Fibroblast of the aortic adventitia (primary cell): ENCODE results near the gene MAP6D1. TPM values are rescaled to one million over a fixed set of nuclear protein-coding genes. Genes with fewer than 3 reads are reported as not detected.
A peak's percentile ranks its signal among the peaks of the same experiment; 100 is the strongest.

ENCODE experiments used
- DNase-seq: peaks from one replicate; pipeline ENCODE4 v3.0.0-alpha.2; 2010; ENCODE audit warnings: low read depth
- H3K4me3 ChIP-seq: 2 replicates; pipeline ENCODE4 v1.5.1; 2011; ENCODE audit warnings: low read depth, mild to moderate bottlenecking, control low read depth, low read length, moderate library complexity
- total RNA-seq: library from RNA; depleted of rRNA; stranded (reverse); fragments of >200 nt; gene quantifications from 2 replicates; pipeline ENCODE4 v1.2.3, GENCODE V29; 2012; ENCODE audit warnings: low replicate concordance
- TF ChIP-seq, protein P1 (sequence below): IDR thresholded peaks from 2 replicates; pipeline ENCODE4 v1.5.1; 2011; ENCODE audit warnings: mild to moderate bottlenecking, low read length, control low read depth, inconsistent platforms; ENCODE audit not compliant: insufficient read depth

MAP6D1 gene
- total RNA-seq, 1 donor: 1.4 TPM

DNA sequence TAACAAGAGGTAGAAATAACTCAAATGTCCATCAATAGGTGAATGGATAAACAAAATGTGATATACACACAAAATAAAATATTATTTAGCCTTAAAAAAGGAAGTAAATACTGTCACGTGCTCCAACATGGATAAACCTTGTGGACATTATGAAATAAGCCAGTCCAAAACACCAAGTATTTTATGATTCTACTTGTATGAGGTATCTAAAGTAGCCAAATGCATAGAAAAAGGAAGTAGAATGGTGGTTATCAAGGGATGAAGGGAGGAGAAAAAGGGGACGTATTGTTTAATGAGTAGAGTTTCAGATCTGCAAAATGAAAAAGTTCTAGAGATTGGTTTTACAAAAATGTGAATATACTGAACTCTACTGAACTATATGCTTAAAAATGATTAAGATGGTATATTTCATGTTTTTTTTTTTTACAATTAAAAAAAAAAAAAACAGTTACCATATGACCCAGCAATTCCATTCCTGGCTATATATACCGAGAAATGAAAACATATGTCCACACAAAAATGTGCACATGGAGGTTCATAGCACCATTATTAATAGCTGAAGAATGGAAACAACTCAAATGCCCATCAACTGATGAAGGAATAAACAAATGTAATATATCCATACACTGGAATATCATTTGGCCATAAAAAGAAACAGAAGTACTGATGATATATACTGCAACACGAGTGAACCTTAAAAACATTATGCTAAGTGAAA, 29.1 kb upstream of the MAP6D1 start:
- DNase-seq: no peak
- H3K4me3 ChIP-seq: no peak overlapping the region
- TF ChIP-seq, protein P1, sequence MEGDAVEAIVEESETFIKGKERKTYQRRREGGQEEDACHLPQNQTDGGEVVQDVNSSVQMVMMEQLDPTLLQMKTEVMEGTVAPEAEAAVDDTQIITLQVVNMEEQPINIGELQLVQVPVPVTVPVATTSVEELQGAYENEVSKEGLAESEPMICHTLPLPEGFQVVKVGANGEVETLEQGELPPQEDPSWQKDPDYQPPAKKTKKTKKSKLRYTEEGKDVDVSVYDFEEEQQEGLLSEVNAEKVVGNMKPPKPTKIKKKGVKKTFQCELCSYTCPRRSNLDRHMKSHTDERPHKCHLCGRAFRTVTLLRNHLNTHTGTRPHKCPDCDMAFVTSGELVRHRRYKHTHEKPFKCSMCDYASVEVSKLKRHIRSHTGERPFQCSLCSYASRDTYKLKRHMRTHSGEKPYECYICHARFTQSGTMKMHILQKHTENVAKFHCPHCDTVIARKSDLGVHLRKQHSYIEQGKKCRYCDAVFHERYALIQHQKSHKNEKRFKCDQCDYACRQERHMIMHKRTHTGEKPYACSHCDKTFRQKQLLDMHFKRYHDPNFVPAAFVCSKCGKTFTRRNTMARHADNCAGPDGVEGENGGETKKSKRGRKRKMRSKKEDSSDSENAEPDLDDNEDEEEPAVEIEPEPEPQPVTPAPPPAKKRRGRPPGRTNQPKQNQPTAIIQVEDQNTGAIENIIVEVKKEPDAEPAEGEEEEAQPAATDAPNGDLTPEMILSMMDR: no peak

DNA sequence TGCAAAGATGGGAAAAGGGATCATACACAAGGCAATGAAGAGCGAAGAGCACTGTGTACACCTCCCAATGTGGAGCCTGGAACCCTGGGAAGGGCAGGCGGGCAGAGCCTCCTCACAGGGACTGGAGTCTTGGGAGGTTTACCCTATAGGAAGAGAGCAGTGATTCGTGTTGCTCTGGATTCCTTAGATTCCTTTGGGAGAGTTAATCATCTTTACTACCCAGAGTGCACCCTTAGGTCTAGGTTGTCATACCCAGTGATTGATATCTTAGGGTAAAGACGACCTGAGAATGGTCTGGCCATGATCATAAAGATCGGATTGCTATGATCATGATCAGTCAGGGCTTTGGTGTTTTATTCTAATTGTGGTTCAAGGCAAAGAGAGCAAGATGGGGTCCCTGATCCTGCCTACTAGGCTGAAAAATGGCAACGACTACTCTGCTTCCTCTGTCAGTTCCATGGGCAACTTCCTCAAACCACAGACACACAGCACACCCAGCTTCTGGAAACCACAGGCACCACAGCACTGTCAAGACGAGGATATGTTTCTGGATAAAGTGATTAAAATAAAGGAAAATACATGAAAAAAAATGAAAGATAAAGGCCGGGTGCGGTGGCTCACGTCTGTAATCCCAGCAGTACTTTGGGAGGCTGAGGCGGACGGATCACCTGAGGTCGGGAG, 20.4 kb upstream of the MAP6D1 start:
- H3K4me3 ChIP-seq: no peak overlapping the region
- TF ChIP-seq, protein P1: no peak
- no peak for DNase-seq

DNA sequence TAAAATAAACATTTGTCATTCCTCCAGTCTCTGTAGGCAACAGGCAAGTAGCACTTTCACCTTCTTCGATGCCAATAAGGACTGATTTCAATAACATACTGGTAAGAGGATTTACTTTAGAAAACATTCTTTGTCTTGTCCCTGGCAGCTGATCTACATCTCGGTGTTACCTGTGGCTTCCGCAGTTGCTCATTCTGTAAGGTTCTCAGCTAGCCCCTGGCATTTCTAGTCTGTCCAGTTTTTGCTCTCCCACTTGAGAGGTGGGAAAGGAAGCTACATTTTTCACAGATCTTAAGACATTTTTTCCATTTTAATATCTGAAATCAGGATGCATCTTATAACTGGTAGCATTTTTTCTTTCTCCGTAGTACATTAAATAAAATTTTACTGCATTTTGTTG, 19.7 kb upstream of the MAP6D1 start:
- H3K4me3 ChIP-seq: no peak overlapping the region
- TF ChIP-seq, protein P1: no peak
- DNase-seq: no peak

DNA sequence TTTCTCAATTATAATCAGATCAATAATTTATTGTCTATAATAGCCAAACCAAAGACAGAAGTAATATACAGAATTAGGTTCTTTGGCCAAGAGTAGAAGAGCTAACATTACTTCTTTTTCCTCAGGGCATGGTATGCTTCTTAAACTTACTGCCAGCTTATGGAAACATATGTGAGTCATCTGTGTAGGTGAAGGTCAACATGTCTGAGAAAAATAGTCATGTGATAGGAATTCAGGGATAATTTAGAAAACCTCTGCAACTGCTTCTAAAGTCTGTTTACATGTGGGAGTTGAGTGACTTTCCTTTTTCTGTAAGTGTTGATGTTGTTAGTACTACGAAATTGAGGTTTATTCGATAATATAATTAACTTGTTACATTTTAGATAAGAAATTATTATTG, 19.2 kb upstream of the MAP6D1 start:
- DNase-seq: peak; percentile 76

DNA sequence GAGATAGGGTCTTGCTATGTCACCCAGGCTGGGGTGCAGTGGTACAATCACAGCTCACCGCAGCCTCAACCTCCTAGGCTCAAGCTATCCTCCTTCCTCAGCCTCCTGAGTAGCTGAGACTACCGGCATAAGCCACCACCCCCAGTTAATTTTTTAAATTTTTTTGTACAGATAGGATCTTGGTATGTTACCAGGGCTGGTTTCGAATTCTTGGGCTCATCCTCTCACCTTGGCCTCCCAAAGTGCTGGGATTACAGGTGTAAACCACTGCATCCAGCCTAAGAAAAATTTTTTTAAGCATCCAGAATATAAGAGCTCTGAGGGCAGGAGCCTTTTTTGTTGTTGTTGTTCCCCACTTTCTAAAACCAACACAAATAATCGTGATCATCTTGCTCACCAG, 14.4 kb upstream of the MAP6D1 start:
- DNase-seq: no peak
- H3K4me3 ChIP-seq: no peak overlapping the region
- TF ChIP-seq, protein P1: no peak

More for the DNA sequence above, 19.2 kb upstream of the MAP6D1 start:
- no peak overlapping the region for H3K4me3 ChIP-seq
- TF ChIP-seq, protein P1: no peak

DNA sequence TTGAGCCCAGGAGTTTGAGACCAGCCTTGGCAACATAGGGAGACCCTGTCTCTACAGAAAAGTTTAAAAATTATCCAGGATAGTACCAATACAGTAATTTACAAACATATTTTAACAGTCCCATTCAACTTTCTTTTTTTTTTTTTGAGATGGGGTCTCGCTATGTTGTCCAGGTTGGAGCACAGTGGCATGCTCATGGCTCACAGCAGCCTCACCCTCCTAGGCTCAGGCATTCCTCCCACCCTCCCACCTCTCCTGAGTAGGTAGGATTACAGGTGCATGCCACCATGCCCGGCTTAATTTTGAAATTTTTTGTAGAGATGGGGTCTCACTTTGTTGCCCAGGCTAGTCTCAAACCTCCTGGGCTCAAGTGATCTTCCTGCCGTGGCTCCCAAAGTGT, 12.5 kb upstream of the MAP6D1 start:
- H3K4me3 ChIP-seq: no peak overlapping the region
- DNase-seq: no peak

More for the DNA sequence above, 12.5 kb upstream of the MAP6D1 start:
- TF ChIP-seq, protein P1: no peak
